Islet precursor cell (in vitro differentiated cells): Measurements from ENCODE around the gene MPO.

Experiments
- DNase-seq: peaks from one replicate; pipeline ENCODE4 v3.0.0-alpha.2; 2018

The MPO gene

DNA sequence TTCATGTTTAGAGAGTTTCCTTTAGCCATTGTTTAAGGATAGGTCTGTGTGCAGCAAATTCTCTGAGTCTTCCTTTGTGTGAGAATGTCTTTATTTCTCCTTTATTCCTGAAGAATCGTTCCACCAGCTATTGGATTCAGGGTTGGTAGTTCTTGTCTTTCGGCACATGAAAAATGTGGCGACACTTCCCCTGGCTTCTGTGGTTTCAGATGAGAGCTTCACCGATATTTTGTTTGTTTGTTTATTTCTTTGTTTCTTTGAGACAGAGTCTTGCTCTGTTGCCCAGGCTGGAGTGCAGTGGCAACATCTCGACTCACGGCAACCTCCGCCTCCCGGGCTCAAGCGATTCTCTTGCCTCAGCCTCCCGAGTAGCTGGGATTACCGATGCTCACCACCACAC, 18.6 kb downstream of the MPO start:
- no peak for DNase-seq

DNA sequence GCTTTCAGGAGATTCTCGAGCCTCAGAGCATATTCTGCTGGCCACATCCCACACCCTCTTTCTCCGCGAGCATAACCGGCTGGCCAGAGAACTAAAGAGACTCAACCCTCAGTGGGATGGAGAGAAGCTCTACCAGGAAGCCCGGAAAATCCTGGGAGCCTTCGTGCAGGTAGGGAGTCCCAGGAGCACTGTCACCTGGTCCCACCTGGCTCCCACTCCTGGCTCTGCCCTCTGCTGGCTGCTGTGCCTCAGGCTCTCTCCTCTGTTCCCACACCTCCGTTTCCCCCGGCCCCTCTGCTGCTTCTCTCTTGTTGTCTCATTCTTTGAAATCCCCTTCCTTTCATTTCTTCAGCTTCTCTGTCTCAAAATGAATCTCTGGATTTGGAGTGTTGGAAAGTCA, 25.9 kb downstream of the MPO start:
- DNase-seq = peak; percentile 79

DNA sequence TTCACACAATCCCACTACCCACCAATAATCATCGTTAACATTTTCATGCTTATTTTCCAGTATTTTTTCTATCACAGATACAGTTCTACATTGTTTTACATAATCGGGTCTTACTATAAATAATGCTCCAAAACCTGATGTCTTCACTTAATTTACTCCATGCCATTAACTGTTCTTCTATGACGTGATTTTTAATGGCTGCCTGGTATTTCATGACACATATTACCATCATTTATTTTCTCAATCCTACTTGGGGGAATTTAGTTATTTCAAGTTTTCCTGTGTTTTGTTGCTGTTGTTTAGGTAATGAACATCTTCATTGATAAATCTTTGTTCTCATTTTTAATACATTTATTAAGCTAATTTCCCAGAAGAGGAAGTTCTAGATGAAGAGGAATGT, 27.7 kb downstream of the MPO start:
- DNase-seq = no peak

DNA sequence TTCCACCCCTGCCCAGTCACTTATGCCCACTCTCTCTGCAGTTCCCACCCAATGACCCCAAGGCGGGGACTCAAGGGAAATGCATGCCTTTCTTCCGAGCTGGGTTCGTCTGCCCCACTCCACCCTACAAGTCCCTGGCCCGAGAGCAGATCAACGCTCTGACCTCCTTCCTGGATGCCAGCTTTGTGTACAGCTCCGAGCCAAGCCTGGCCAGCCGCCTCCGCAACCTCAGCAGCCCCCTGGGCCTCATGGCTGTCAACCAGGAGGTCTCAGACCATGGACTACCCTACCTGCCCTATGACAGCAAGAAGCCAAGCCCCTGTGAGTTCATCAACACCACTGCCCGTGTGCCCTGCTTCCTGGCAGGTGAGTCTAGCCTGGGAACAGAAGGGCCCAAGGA, 28.6 kb downstream of the MPO start:
- DNase-seq = peak; percentile 56

DNA sequence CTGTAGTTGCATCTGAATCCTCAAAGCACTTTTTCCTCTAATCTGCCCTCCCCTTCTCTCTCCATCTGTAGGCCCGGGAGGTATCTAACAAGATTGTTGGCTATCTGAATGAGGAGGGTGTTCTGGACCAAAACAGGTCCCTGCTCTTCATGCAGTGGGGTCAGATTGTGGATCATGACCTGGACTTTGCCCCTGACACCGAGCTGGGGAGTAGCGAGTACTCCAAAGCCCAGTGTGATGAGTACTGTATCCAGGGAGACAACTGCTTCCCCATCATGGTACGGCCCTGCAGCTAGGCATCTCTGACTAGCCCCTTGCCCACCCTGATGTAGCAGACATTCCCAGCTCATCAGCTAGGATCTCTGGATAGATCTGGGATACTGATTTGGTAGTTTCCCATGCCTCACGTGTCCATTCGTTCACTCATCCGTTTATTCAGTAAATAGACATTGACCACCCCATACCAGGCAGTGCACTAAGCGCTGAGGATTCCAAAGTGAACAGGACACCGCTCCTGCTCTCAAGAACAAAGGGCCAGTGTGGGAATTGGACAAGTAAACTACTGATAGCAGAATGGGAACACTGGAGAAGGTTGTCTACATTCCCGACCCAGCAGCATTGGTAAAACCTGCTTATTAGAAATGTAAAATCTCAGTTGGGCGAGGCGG, 30.3 kb downstream of the MPO start:
- peak; percentile 55 for DNase-seq

DNA sequence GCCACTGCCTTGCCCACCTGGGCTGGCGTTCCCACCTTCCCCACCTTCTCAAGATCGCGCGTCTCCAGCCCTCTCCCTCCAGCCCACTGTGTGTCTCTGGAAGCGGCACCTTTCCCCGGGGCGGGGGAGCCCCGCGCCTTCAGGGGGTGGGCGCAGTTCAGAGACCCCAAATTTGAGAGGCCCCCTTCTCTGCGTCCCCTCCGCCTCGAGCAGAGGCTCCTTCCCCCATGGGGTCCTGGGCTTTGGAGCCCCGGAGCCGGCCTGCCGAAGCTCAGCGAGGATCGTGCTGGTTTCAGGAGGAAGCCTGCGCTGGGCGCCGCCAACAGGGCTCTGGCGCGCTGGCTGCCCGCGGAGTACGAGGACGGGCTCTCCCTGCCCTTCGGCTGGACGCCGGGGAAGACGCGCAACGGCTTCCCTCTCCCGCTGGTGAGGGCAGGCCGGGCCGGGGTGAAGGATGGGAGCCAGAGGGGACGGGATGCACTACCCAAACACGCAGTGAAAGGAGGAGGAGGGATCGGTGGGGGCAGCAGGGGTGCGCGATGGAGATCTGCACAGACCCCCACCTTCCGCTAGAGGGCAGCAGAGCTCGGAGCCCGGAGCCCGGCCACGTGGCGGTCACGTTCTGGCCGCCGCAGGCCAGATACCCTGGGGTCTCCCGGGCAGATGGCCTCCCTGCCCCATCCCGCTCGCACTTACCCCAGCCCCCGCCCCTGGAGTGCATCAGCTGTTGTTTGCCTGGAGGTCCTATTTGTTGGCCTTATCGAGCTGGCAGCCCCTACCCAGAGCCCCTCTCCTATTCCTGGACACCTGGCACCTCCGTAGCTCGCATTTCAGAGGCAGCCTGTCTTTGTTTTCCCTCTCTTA, 31.2 kb downstream of the MPO start:
- DNase-seq = peak; percentile 83

DNA sequence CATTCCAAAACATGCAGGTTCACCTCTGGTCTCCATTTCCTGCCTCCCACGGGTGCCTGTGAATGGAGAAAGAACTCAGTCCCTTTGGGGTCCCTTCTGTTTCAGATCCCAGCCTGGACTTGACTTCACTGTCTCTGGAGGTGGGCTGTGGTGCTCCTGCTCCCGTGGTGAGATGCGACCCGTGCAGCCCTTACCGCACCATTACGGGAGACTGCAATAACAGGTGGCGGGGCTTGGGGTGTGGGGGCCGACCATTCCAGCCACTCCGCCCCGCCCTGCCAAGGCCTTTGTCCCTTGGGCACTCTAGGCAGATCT, 31.8 kb downstream of the MPO start:
- peak; percentile 56 for DNase-seq

DNA sequence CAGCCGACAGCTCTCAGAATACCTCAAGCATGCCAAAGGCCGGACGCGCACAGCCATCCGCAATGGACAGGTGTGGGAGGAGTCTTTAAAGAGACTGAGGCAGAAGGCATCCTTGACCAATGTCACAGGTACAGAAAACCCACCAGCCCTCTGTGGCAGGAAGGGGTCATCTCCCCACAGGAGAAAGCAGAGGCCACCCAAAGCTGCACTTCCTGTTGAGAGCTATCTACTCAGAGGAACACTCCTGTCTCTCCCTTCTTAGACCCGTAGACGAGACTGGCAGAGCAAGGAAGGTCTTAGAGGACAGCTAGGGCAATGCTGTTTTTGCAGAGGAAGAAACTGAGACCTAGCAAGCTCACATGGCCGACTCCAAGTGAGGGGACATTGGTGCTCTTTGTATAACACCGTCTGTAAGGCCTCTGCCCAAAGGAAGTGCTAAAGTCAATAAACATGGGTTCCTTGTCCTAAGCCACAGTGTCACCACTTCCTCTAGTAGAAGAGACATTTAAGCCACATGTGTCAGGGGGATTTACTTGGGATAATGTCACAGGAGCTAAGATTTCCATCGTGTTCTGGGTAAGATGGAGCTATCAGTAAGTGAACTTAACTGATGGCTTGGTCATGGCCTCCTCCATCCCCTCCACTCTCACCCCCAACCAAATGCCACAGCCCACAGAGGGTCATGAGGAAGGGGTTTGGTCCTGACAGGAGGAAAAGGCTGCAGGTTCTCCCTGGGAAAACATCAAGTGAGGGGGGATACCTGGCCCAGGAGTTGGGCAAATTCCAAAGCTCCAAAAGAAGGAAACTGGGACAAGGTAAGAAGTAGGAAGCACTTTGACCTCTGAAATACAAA, 33.0 kb downstream of the MPO start:
- peak; percentile 53 for DNase-seq

DNA sequence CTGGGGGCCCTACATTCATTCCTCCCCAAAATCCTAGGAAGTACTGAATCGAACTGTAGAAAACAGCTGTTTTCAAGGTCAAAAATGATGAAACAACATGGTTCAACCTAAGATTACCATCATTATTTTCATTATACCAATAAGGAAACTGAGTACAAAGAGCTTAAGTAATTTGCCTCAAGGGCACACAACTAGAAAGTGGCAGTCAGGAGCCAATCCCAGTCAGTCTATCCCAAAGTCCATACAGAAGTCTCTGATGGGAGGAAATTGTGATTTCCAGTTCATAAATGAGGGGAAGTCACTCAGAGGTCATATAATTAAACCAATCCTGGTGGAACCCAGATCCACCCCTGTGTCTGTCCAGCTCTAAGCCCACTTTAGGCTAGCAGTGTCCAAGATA, 34.0 kb downstream of the MPO start:
- DNase-seq = no peak

DNA sequence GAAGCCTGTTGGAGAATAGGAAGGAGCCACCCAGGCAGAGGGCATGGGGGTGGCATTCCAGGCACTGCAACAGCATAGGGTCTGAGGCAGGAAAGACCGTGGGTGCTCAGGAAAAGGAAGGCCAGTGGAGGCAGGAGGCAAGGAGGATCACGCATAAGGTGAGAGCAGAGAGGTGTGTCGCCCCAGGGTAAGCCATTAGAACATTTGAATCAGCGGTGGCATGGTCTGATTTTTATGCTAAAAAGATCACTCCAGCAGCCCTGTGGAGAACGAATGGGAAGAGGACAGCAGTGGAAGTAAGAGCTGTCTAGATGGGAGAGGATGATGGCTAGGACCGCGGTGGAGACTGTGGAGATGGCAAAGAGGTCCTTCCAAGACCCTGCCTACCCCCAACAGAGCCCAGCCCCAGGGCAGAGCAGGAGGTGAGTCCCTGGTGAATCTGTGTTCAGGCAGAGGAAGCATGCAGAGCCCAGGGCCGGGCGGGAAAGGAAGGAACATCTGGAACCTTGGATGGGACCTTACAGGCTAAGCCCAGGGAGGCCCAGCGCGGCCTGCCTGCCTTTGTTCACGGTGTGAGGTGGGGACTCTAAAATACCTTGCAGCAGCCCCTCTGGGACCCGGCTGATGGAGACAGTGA, 34.5 kb downstream of the MPO start:
- peak; percentile 52 for DNase-seq

DNA sequence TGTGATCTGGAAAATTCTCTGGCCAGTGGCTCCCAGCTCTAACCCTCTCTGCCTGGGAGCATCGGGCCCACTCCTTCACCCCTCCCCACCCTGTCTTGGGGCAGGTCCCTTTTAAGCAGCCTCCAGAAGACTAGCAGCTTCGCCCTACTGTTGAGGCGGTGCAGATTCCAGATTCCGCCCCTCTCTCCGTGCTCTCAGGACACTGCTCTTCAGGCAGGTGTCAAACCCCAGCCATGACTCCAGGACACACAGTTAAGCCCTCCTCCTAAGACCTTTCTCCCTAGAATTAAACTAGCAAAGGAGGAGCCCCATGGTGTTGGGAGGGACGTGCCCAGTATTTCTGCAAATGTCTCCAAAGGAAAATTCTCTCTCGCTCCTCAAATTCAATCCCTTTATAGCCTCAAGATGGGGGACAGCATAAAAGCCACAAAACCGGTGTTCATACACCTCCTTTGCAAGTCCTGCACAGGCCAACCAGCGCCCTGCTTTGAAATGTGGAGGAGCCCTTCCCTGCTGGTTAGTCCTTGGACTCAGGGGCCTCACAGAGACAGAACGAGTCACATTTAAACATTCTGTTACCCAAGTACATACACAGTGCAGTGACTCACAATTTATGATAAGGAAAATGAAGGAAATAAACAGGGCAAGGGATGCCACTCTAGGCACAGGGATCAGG, 35.2 kb downstream of the MPO start:
- peak; percentile 54 for DNase-seq

DNA sequence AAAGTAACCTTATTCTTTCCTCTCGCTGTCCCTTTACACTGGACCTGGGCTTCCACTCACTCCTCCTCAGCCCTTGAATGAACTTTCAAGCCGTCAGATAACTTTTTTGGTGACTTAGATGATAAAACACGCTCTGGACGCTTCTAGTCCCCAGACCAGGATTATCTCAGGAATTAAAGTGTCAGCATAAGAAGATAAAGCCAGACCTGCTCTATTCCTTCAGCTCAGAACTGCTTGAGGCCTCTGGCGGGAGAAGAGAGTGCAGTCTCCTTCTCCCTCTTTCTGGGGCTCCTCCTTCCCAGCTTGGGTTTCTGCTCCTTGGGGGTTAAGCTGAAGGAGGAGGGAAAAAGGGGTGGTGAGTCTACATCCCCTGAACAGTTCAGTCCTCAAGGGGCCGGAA, 35.8 kb downstream of the MPO start:
- no peak for DNase-seq

DNA sequence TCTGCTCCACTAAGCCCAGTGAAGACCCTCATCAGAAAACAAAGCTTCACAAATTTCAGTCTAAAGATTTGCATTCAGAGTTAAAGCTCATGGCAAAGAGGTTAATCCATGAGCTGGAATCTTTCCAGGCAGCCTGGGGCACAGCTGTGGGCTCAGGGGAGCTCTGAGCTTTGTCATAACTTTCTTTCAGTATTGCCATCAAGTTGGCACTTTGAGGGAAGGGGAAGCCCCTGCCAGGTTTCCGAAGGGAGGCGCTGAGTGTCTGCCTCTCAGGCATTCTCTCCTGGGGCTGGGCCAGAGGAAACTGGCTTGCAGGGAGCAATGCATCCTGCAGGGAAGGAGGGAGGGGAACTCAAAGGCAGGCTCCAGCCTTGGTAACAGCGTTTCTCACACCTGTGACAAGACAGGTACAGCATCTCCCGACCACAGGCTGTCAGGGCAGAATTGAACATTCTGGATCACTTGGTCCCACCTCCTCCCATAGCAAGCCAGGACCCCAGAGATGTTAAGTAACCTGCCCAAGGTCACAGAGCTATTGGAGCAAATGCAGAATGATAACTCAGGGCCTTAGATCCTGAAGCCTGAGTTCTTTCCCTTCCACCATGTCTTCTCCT, 38.5 kb downstream of the MPO start:
- peak; percentile 57 for DNase-seq

DNA sequence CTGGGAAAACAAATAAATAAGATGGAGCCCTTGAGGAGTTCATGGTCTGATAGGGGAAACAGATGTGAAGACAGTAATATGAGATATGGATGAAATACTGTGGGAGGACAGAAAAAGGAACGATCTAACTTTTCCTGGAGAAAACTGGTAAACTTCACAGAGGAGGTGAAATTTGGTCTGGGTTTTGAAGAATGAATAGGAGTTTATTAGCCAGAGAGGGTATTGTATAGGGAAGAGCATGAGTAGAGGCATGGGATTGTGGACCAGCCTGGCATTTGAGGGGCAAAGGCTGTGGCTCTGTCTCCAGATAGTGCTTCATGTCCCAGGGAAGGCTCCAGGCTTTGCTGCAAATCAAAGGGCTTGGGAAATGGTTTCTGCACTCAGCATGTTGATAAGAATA, 40.7 kb downstream of the MPO start:
- DNase-seq = no peak

DNA sequence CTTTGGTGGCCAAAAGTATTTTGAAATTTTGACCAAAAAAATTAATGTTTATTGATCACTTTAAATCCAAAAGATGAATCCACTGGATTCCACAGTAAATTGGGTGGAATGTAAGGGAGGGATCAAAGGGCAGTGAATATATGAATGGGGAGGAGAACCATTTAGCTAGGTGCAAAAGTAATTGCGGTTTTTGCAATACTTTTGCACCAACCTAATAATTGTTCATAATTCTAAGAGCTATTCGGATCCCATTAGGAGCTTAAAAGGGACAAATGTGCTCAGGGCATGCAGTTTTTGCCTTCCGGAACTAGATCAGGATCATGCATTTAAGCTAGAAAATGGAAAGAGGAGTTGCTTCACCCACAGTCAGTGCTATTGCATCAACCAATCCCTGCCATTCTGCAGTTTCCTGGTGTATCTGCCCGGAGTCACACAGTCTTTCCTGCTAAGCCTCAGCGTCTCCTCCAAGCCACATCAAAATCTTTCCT, 42.5 kb downstream of the MPO start, which contains the start of gene LPO:
TSS of gene LPO (plus strand) at position 438 of the 488 bp plus-strand sequence. CDS start 4,396 bp downstream, outside the sequence.
- no peak for DNase-seq

DNA sequence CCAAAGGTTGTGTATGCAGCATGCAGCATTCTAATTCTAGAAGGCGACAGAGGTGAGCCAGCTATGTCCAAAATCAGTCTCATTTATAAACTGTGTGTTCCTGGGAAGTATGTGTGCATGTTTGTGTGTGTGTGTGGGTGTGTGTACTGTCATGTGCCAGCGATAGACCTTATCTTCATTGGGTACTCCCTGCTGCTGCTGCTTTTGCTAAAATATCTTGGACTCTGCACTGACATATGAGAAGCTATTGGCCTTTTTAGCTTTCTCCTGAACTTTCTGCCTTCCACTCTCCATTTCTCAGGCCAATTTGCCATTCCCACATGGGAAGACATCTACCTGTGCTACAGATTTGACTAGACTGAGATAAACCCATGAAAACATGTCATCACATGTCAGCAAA, 44.3 kb downstream of the MPO start:
- DNase-seq = peak; percentile 30

DNA sequence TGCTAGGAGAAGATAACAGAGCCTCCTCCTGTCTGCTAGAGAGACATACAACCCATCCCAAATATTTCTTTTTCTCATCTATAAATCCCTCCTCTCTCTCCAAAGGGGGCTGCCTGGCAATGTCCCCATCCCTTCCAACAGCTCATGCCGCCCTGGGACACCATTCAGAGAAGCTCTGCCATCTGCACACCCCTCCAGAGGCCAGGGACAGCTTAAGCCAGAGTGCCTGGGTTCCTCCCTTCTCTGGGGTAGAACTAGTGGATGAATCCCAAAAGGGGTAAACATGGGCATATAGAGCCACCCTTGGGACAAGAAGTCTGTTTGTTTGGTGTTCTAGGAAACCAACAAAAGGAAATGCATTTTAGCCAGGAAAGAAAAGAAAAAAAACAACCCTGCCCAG, 44.9 kb downstream of the MPO start:
- no peak for DNase-seq

DNA sequence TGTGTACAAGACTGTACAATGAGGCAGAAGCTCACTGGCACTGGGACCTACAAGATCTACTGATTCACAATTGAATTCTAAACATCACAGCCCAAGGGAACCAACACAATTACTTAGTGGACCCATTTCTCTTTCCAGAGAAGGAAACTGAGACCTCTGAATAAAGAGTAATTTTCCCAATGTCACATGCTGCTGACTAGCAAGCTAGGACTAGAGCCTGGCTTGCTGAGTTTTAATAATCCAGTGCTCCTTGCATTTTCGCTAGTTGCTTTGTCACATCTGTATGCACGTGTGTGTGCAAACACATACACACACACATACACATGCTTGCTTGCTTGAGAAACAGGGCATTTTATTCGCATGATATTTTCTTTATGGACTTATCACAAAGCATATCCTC, 46.2 kb downstream of the MPO start:
- DNase-seq = no peak

DNA sequence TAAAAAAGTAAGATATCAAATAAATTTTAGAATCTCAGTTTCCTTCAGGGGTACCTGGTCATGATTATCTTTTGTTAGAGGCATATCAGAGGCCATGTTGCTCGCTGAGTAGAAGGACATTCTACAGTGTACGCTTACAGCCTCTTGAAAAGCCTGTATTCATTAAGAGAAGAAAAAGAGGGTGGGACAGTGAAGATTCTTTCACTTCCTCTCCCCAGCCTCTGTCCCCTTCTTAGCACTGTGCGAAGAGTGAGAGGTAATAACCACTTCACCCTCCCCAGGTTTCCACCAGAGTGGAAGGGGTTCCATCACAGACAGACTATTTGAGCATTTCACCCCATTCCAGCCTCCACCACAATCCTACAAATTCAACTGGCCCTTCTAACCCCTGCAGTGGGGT, 47.2 kb downstream of the MPO start:
- peak; percentile 12 for DNase-seq

DNA sequence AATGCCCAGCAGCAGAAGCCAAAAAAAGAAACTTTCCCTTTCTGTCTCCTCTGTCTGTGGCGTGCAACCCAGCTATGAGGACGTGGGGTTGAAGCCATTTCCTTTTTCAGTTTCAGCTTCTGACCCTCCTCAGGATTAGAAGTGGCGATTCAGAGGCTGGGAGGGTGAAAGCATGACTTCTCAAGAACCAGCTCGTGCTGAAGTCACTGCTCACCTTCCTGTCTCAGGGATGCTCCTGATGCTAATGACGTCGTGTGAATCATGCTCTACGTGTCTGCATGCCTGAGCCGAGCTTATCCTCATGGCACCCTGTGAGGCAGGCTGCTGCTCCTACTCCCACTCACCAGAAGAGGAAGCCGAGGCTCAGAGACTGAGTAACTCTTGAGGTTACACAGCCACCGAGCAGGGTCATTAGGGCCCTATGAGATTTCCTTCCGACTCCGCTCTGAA, 48.0 kb downstream of the MPO start:
- DNase-seq = peak; percentile 93

DNA sequence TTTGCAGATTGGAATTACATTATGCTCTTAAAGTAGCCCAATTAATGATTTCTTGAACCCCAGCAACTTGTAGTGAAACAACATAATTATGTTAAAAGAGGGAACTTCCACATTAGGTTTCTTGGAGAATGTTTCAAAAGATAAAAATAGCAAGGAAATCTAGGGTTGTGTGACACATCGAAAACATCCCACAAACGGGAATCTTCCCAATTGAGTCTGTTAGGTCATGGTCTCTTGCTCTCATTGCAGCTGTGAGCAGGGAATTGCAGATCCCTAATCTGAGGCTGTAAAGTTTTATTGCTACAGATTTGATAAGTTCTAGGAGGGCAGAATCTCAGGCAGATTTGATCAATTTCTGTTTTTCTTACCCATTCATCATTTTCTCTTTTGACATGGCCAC, 49.1 kb downstream of the MPO start:
- DNase-seq = no peak

DNA sequence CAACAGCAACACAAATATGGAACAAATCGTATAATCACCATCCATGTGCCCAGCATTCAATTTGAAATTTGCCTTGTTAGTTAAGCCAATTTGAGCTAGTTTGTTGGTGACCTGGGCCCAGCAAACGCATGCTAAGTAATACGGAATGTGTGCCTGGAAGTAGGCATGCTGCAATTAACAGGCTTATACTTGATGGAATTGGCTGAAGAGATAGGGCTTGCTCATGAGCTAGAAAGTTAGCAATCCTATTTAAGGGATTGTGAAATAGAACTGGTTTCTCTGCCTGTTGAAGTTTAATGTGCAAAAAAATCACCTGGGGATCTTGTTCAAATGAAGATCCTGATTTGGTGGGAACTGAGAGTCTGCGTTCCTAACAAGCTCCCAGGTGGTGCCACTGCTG, 50.9 kb downstream of the MPO start:
- DNase-seq = no peak
